IMR-90 (cell line): Measurements from ENCODE around the gene VPS4B.

Experiments
- BHLHE40 ChIP-seq: fragments of 150-350 bp; IDR thresholded peaks from 2 replicates; pipeline ENCODE4 v1.6.1; 2016; ENCODE audit warnings: mild to moderate bottlenecking, low read depth, low read length
- CEBPB ChIP-seq: IDR thresholded peaks from 2 replicates; pipeline ENCODE4 v1.6.1; 2012; ENCODE audit warnings: low read depth, low read length, improper control_type of control experiment
- CHD1 ChIP-seq: IDR thresholded peaks from 2 replicates; pipeline ENCODE4 v1.6.1; 2012; ENCODE audit warnings: low read depth, low read length, improper control_type of control experiment
- FOS ChIP-seq: fragments of 150-350 bp; IDR thresholded peaks from 2 replicates; pipeline ENCODE4 v1.6.1; 2016; ENCODE audit warnings: low read depth, low read length
- MXI1 ChIP-seq: IDR thresholded peaks from 2 replicates; pipeline ENCODE4 v1.6.1; 2012; ENCODE audit warnings: low read depth, mild to moderate bottlenecking, low read length, moderate library complexity, borderline replicate concordance
- POLR2A ChIP-seq: IDR thresholded peaks from 2 replicates; pipeline ENCODE4 v1.6.1; 2012; ENCODE audit warnings: mild to moderate bottlenecking, low read depth, low read length
- RCOR1 ChIP-seq: IDR thresholded peaks from 2 replicates; pipeline ENCODE4 v1.6.1; 2012; ENCODE audit warnings: mild to moderate bottlenecking, low read length, improper control_type of control experiment; ENCODE audit not compliant: insufficient replicate concordance
- RFX5 ChIP-seq: IDR thresholded peaks from 2 replicates; pipeline ENCODE4 v1.8.0; 2012; ENCODE audit warnings: low read depth, mild to moderate bottlenecking, low read length, moderate library complexity
- SMC3 ChIP-seq: fragments of 150-350 bp; IDR thresholded peaks from 2 replicates; pipeline ENCODE4 v1.6.1; 2016; ENCODE audit warnings: low read depth, mild to moderate bottlenecking, antibody characterized with exemption, low read length, moderate library complexity
- TF ChIP-seq, protein P1 (sequence below): conservative IDR thresholded peaks from 2 replicates; pipeline ENCODE4 v1.5.1; 2012; ENCODE audit warnings: mild to moderate bottlenecking, low read depth, low read length, improper control_type of control experiment
- TF ChIP-seq, protein P2 (sequence below): fragments of 150-350 bp; IDR thresholded peaks from 2 replicates; pipeline ENCODE4 v1.6.1; 2017; ENCODE audit warnings: mild to moderate bottlenecking, antibody characterized with exemption, low read length, low read depth

DNA sequence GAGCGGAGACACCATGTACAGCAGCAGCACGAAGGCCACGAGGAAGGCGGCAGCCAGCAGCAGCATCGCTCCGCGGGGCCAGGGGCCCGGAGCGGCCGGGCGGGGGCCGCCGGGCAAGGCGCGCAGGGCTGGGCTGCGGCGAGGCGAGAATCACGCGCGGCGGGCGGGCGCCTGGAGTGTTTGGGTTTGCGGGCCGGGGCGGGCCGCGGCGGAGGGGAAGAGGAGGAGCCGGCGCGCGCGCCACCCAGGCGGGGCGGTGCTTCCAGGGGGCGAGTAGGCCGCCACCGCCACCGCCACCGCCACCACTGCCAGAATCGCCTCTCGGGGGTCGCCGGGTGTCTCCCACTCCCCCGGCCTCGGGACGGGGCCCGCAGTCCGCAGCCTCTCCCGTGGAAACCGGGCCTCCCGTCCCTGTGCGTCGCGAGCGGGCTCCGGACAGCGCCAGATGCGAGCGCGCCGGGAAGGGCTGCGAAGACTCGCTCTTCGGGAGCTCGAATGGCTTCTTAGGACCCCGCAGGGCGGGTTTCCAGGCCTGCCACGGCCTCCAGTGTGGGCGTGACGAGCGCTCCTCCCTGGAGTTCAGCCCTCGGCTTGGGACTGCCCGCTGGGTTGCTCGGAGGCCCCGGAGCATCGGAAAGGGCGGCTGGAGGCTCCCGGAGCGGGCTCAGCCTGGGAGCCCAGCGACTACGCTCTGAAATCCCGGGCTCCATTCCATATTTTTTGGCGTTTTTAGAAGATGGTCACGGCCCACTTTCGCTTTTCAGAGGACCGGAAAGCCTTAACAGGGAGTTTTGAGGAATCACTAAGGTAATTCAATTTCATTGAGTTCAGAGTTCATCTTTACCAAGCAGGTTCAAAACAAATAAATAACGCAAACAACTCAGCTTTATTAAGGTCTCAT lies 55.0 kb downstream of the VPS4B start, which contains the start of gene KDSR:
- TF ChIP-seq, protein P1, sequence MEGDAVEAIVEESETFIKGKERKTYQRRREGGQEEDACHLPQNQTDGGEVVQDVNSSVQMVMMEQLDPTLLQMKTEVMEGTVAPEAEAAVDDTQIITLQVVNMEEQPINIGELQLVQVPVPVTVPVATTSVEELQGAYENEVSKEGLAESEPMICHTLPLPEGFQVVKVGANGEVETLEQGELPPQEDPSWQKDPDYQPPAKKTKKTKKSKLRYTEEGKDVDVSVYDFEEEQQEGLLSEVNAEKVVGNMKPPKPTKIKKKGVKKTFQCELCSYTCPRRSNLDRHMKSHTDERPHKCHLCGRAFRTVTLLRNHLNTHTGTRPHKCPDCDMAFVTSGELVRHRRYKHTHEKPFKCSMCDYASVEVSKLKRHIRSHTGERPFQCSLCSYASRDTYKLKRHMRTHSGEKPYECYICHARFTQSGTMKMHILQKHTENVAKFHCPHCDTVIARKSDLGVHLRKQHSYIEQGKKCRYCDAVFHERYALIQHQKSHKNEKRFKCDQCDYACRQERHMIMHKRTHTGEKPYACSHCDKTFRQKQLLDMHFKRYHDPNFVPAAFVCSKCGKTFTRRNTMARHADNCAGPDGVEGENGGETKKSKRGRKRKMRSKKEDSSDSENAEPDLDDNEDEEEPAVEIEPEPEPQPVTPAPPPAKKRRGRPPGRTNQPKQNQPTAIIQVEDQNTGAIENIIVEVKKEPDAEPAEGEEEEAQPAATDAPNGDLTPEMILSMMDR: no peak
- no peak for TF ChIP-seq RCOR1
- no peak; the same call in 1 of the 2 replicates for TF ChIP-seq FOS
- TF ChIP-seq MXI1: peak; percentile 50
- peak; percentile 95 for TF ChIP-seq POLR2A
- no peak for TF ChIP-seq CHD1
- TF ChIP-seq, protein P2, sequence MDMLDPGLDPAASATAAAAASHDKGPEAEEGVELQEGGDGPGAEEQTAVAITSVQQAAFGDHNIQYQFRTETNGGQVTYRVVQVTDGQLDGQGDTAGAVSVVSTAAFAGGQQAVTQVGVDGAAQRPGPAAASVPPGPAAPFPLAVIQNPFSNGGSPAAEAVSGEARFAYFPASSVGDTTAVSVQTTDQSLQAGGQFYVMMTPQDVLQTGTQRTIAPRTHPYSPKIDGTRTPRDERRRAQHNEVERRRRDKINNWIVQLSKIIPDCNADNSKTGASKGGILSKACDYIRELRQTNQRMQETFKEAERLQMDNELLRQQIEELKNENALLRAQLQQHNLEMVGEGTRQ: no peak
- TF ChIP-seq SMC3: 0 out of 2 replicates have a peak, but pooled peaks have one; percentile 18
- peak; percentile 67 for TF ChIP-seq BHLHE40
- TF ChIP-seq RFX5: no peak; the same call in 1 of the 2 replicates
- no peak for TF ChIP-seq CEBPB
